GM20431 (cell line): ENCODE measurements around the gene EIF3A.

Experiments used
- in situ Hi-C: fragments of 300-500 bp; cut with MseI, MboI; formaldehyde crosslinking; loops from one replicate; pipeline ENCODE4 v1.15.0; 2020; ENCODE audit warnings: low sequenced_read_pairs; ENCODE audit not compliant: unreplicated experiment

Gene EIF3A

DNA sequence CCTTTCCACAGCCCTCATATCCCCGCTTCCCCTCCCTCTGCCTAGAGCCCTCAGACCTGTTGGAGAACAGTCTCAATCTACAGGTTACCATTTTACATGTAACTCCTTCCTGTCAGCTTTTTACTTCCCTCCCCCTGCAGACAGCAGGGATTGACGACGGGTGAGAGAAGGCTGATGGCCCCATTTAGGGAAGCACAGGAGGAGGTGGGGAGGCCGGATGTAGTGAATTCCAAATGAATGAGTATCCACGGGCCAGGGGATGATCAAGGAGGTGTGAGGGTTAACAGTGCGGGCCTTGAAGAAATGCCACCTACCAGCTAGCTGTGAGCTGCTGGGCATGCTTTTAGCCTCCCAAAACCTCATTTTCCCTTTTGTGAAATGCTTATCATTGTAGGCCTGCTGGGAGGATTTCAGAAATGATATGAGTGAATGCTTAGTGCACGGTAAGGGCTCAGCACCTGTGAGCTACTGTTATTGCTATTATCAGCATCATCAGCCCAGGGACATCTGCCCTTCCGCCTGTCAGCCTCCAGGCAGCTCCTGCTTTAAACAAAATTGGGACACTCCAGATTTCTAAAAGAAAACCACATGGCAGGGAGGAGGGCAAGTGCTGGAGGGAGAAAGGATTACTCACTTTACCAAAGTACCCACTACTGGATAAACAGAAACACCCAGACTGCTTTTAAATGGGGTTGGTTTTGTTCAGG is 57.6 kb downstream of the EIF3A start:
- in situ Hi-C loops = no loop called here

DNA sequence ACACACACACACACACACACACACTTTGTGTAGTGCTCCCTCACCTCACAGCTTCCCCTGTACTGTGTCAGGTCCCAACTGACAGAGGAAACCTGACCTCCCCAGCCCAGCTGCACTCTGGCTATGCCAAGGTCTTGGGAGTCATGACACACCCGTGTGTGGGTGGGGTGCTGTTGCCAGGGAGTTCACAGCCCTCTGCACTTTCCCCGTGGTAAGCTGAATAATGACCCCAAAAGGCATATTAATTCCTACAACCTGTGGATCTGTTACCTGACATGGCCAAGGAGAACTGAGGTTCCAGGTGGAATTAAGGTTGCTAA is 60.0 kb downstream of the EIF3A start:
- in situ Hi-C loops = no loop called here

DNA sequence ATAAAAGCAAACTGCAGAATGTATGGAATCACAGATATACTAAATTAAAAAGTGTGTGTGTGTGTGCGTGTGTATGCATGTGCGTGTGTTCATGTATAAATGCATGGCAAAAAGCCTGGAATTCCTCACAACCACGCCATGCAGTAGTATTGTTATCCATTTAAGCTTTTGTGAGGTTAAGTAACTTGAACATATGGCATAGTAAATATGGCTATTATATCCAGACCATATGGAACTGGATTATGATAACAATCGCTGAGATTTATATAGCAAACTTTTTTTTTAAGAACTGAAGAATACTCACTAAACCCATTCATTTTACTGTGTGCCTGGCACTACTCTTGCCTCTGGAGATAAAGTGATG is 73.4 kb downstream of the EIF3A start:
- in situ Hi-C loops = no loop called here

DNA sequence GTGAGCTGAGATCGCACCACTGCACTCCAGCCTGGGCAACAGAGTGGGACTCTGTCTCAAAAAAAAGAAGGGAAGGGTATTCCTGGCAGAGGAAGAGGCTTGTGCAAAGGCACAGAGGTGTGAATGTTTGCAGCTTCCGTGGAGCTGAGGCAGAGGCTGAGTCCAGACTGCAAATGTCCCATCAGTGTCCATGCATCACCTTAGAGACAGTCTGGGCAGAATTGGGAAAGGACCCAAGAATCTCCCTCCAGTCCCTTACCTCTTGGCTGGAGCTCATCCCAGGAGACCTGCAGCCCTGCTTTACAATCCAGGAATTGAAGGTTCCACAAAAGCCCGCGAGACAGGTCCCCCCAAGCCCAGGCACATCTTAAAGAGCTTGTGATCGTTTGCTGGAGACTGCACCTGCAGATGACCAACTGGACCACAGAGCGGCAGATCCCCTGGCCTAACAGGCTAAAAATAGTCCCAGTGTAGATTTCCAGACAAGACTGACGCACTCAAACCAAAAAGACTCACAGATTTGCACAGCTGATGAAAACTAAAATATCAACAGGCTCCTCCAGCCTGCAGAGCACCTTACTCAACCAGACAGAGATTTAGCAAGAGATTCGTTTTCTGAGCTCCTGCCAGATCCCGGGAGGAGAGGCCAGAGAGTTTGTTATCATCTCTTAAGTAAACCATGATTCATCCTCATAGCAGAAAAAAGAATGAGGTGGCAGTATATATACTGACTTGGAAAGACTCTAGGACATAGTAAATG is 74.0 kb downstream of the EIF3A start:
- in situ Hi-C loops = no loop called here

DNA sequence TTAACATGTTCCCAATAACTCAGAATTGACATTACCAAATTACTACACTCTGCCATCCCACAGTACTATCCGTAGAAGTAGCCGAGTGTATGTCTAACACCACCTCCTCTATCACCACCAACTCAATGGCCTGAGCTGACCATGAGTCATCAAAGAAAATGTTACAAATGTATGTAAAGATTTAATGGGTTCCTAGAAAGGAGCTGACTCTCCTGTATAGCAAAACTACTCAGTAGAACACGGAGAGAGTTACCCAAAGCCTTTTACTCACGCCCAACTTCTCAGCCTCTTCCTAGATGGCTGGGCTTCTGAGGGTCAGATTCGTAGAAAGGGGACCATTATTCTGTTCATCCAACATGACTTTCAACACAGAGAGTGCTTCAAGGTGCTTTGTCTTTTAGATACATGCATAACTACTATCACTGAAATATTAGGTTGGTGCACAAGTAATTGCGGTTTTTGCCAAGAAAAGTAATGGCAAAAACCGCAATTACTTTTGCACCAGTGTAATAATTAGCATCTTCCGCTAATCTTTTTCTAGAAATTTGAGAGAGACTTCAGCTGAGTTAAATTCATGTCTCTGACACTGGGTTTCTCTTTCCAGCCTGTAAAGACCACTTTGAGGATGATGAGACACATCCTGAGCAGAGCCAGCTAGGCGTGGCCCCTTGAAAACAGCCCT is 75.1 kb downstream of the EIF3A start:
- in situ Hi-C loops = no loop called here

DNA sequence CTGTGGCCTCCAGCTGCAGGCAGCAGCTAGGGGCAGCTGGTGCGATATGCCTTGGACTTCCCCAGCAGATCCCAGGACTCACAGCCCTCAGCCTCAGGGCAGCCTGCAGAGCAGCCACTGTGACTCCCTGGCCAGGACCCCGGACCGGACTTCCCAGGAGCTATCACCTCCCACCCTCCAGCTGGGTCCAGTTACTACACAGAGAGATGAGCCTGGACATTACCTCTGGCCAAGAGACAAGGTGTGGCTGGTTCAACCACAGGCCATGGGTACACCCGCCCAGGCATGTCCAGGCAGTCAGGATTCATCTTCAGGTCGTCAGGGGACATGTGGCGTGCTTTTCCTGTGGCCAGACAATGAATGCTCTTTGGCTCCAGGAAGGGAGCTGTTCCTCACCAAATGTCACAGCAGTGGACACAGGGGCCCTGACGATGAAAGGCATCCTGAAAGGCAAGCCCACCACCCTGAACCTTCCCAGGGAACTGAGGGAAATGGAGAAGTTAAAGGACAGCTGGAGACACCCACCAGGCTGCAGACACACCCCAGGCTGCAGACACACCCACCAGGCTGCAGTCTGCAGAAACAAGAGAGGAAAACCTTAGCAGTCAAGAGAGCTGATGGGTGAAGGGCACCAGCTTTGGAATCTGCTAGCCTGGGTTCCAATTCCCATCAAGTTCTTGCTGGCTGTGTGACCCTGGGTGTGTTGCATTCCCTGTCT is 76.9 kb downstream of the EIF3A start:
- in situ Hi-C loops = no loop called here

DNA sequence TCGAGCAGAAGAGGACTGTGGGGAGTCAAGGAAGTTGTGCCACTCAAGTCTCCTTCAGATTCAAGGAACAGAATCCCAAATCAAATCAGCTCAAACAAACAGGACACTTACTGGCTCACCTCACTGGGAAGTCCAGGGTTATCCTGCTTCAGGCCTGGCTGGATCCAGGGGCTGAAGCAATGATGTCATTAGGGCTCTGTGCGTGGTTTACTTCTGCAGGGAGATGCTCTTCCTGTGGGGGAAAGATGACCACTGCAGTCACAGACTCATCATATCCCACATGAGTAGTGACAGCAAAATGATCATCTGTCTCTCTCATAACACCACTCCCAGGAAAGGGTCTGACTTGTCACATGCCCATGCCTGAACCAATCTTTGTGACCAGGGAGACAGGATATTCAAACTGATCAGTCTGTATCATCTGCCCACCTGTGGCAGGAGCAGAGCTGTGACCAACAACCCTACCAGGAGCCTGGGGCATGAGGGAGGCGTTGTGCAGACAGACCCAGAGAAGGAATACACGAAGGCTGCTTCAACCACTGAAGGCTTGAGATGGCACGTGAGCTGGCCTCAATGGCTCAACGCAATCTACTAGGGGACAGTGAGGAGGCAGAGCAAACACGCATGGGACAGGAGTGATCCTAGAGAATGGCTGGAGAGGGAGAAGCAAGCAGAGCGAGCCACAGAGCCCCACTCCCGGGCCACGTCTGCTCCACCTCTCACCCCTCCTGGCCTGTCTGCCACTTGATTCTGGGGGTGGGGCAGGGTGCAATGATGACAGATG is 78.7 kb downstream of the EIF3A start:
- in situ Hi-C loops = no loop called here

DNA sequence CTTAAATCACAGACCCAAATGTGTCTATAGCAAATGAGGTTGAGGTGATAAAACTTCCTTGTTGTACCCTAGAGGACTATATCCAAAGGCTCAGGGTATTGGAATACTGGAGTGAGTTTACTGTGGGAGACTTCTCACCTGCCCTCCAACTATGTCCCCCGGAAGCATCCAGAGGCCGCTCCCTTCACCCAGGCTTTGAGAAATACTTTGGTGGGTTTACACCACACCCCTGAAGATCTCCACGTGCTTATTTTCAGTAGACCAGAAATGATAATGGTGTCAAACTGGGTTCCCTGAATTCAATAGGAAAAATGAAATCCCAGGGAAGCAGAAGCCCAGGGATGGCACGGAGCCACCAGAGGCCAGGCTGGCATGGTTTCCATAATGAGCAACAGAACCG is 82.4 kb downstream of the EIF3A start:
- in situ Hi-C loops = no loop called here

DNA sequence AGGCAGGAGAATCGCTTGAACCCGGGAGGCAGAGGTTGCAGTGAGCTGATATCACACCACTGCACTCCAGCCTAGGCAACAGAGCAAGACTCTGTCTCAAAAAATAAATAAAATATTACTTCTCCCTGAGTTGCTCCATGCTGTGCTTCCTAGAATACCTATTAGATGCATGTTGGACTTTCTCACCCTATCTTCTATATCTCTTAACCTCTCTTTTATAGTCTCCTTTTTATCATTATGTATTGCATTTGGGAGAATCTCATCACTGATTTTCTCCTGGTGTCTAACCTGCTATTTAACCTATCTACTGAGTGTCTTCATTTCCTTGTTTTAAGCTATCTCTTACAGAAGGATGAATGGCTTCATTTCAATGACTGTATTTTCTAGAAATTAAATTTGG is 83.2 kb downstream of the EIF3A start:
- in situ Hi-C loops = no loop called here

DNA sequence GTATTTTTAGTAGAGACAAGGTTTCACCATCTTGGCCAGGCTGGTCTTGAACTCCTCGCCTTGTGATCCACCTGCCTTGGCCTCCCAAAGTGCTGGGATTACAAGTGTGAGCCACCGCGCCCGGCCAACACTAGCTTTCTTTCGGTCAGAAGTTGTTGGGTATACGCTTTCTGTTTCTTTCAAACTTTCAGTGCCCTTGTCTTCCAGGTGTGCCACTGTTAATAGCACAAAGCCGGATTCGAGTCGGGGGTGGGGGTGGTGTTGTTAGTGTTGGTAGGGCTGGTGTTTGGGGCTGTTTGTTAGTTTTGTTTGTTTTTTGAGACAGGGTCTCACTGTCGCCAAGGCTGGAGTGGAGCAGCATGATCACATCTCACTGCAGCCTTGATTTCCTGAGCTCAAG is 84.9 kb downstream of the EIF3A start:
- in situ Hi-C loops = no loop called here

DNA sequence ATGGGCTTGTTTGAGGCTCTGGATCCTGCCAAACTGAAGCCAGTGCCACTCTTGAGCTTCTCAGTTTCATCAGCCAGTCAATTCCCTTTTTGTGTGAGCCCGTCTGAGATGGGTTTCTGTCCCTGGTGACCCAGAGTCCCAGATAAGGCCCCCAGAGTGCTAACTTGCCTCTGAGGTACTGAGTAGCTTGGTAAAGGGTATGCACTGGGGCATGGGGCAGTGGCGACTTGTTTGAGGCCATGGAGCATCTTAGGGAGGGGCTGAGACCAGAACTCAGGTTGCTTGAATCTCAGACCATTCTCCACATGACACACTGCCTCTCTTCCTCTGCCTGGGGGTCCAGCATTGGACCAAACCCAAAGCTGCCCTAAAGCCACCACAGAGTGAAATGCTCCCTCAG is 86.3 kb downstream of the EIF3A start:
- in situ Hi-C loops = no loop called here

DNA sequence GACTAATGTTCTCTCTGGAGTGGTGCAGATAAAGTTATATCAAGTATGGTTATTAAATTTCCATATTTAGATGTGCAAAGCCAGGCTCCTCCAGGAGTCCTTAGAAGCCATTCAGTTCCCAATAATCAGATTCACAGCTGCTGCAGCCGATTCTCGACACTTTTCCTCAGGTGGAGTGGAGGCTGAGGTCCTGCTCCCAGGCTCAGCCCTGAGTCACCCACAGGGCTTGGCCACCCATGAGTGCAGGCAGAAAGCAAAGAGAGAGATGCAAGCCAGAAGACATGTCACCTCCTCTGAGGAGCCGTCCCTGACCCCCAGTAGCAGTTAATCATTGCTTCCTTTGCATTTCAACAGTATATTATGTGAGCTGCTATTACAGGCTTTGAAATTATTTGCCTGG is 87.4 kb downstream of the EIF3A start:
- in situ Hi-C loops = no loop called here

DNA sequence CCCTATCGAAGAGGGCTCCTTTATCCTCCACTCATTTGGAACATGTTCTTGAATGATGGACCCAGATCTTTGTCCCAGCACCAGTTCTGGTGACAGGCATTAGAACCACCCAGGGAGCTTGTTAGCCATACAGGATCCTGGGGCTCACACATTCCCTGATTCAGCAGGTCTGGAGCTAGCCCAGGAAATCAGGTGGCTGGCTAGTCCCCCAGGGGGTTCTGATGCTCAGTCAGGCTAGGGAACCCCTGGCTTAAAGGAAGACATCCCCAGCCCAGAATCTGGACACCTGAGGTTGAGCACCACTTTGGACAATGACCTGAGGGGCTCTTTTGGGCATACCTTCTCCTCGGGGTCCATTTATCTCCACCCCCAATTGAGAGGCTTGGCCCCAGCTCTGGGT is 88.1 kb downstream of the EIF3A start:
- in situ Hi-C loops = no loop called here

DNA sequence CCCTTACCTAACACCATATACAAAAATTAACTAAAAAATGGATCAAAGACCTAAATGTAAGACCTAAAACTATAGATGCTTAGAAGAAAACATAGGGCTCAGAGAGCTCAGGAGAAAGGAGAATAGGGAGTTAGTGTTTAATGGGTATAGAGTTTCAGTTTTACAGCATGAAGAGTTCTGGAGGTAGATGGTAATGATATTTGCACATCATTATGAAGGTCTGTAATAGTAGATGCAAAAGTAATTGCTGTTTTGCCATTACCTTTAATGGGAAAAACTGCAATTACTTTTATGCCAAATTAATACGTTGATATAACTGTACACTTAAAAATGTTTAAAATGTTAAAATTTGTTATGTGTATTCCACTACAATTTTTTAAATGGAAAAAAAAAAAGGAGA is 90.3 kb downstream of the EIF3A start:
- in situ Hi-C loops = no loop called here

DNA sequence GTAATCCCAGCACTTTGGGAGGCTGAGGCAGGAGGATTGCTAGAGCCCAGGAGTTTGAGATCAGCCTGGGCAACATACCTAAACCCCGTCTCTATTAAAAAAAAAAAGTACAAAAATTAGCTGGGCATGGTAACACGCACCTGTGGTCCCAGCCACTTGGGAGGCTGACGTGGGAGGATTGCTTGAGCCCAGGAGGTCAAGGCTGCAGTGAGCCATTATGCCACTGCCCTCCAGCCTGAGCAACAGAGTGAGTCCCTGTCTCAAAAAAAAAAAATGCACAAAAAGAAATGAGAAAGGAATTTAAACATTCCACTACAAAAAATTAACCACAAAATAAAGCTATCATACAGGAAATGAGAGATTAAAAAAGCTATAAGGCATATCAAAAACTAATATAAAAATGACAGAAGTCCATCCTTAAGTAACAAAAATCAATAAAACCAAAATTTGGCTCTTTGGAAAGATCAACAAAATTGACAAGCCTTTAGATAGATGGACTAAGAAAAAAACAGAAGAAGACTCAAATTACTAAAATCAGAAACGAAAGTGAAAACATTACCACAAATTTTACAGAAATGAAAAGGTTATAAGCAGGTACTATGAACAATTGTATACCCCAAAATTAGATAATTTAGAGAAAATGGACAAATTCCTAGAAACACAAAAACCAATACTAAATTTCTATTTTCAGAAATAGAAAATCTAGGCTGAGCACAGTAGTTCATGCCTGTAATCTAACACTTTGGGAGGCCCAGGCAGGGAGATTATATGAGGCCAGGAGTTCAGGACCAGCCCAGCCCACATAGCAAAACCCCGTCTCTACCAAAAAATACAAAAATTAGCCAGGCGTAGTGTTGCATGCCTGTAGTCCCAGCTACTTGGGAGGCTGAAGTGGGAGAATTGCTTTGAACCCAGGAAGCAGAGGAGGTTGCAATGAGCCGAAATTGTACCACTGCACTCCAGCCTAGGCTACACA is 93.5 kb downstream of the EIF3A start:
- in situ Hi-C loops = no loop called here

DNA sequence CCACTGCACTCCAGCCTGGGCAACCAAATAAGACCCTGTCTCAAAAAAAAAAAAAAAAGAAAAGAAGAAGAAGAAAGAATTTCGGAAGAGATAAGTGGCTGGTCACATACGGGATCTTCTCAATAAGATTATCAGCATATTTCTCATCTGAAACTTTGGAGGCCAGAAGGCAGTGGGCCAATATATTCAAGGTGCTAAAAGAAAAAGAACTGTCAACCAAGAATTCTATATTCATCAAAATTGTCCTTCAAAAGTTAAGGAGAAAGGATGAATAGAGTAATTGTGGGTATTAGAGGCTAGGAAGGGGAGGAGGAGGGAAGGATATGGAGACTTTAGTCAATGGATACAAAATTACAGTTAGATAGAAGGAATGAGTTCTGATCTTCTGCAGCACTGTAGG is 95.0 kb downstream of the EIF3A start:
- in situ Hi-C loops = no loop called here
